GM12891 (cell line): Measurements from ENCODE around the gene MUSK.
A peak's percentile ranks its signal among the peaks of the same experiment; 100 is the strongest.
"Not testable (repeated sequence)": the region's sequence is repeated elsewhere in the genome, so short reads cannot be mapped to it uniquely, and the experiment has no call there.

Experiments used
- DNase-seq: peaks from one replicate; pipeline ENCODE4 v3.0.0; 2011; ENCODE audit warnings: low spot score; ENCODE audit not compliant: insufficient read length
- FAIRE-seq: peaks from 2 replicates; lab custom pipeline; 2011; peaks lifted over from hg19 to GRCh38; lab: Jason Lieb, UNC
- PAX5 ChIP-seq: IDR thresholded peaks from 2 replicates; pipeline ENCODE4 v1.6.1; 2011; ENCODE audit warnings: low read length, moderate library complexity, mild to moderate bottlenecking; ENCODE audit not compliant: insufficient read depth, severe bottlenecking
- POLR2A ChIP-seq: IDR thresholded peaks from 2 replicates; pipeline ENCODE4 v1.6.1; 2011; ENCODE audit warnings: low read depth, low read length, control low read depth
- POLR2AphosphoS5 ChIP-seq: IDR thresholded peaks from 2 replicates; pipeline ENCODE4 v1.6.1; 2011; ENCODE audit warnings: low read depth, low read length, control low read depth
- POU2F2 ChIP-seq: IDR thresholded peaks from 2 replicates; pipeline ENCODE4 v1.6.1; 2011; ENCODE audit warnings: low read depth, mild to moderate bottlenecking, control low read depth, low read length, moderate library complexity
- SPI1 ChIP-seq: IDR thresholded peaks from 2 replicates; pipeline ENCODE4 v1.6.1; 2011; ENCODE audit warnings: low read depth, low read length, control low read depth
- TAF1 ChIP-seq: IDR thresholded peaks from 2 replicates; pipeline ENCODE4 v1.6.1; 2011; ENCODE audit warnings: low read depth, low read length, control low read depth

MUSK gene

GRCh38 chr9:110768886-110769285 lies 100.3 kb downstream of the MUSK start:
- DNase-seq = no peak
- TF ChIP-seq POU2F2 (no peak), SPI1 (no peak), POLR2A (no peak), TAF1 (no peak), POLR2AphosphoS5 (no peak), PAX5 (no peak)
- FAIRE-seq = no peak

GRCh38 chr9:110769667-110770066 lies 101.1 kb downstream of the MUSK start:
- TF ChIP-seq SPI1 (no peak), PAX5 (no peak), POLR2AphosphoS5 (no peak), TAF1 (no peak), POU2F2 (no peak), POLR2A (no peak)
- peak; percentile 60 for FAIRE-seq
- no peak for DNase-seq

- FAIRE-seq = no peak
Observed at GRCh38 chr9:110775724-110776123, 107.1 kb downstream of the MUSK start.

GRCh38 chr9:110776221-110776620 lies 107.6 kb downstream of the MUSK start:
- DNase-seq = no peak
- no peak for TF ChIP-seq POLR2AphosphoS5
- no peak for TF ChIP-seq PAX5
- TF ChIP-seq TAF1 = no peak
- TF ChIP-seq POLR2A = no peak
- TF ChIP-seq SPI1 = no peak
- no peak for TF ChIP-seq POU2F2
- no peak for FAIRE-seq

More at GRCh38 chr9:110775724-110776123, 107.1 kb downstream of the MUSK start:
- DNase-seq = no peak
- TF ChIP-seq SPI1 (no peak), POLR2AphosphoS5 (no peak), TAF1 (no peak), POLR2A (no peak), PAX5 (no peak), POU2F2 (no peak)

- DNase-seq (no peak), FAIRE-seq (no peak)
- no peak for TF ChIP-seq POU2F2
- no peak for TF ChIP-seq POLR2AphosphoS5
- TF ChIP-seq TAF1 = no peak
- no peak for TF ChIP-seq SPI1
- no peak for TF ChIP-seq PAX5
- no peak for TF ChIP-seq POLR2A
Observed at GRCh38 chr9:110777196-110777875, 108.7 kb downstream of the MUSK start.

- TF ChIP-seq PAX5 = no peak
- FAIRE-seq = no peak
- no peak for DNase-seq
Observed at GRCh38 chr9:110777876-110778215, 109.3 kb downstream of the MUSK start.

- TF ChIP-seq POLR2A (no peak), SPI1 (no peak), PAX5 (no peak), POU2F2 (no peak), TAF1 (no peak), POLR2AphosphoS5 (no peak)
- DNase-seq = no peak
- no peak for FAIRE-seq
Observed at GRCh38 chr9:110782701-110783100, 114.1 kb downstream of the MUSK start.

- no peak for DNase-seq
- no peak for TF ChIP-seq TAF1
- no peak for TF ChIP-seq POLR2AphosphoS5
- TF ChIP-seq POLR2A = no peak
- TF ChIP-seq SPI1 = no peak
- no peak for TF ChIP-seq POU2F2
- no peak for TF ChIP-seq PAX5
- FAIRE-seq = no peak
Observed at GRCh38 chr9:110784309-110784708, 115.7 kb downstream of the MUSK start.

GRCh38 chr9:110785166-110785565 lies 116.6 kb downstream of the MUSK start:
- TF ChIP-seq POU2F2 = no peak
- TF ChIP-seq POLR2AphosphoS5 = no peak
- no peak for TF ChIP-seq PAX5
- TF ChIP-seq TAF1 = no peak
- no peak for TF ChIP-seq SPI1
- TF ChIP-seq POLR2A = no peak
- FAIRE-seq (no peak), DNase-seq (no peak)

GRCh38 chr9:110788396-110788795 lies 119.8 kb downstream of the MUSK start:
- DNase-seq, FAIRE-seq: not testable (repeated sequence)

GRCh38 chr9:110788871-110789270 lies 120.3 kb downstream of the MUSK start:
- FAIRE-seq = no peak
- no peak for DNase-seq
- TF ChIP-seq POLR2A (no peak), TAF1 (no peak), POU2F2 (no peak), POLR2AphosphoS5 (no peak), SPI1 (no peak), PAX5 (no peak)
